ENCODE results near the gene ARL14EPL. TPM values are rescaled to one million over a fixed set of nuclear protein-coding genes. Genes with fewer than 3 reads are reported as not detected.

ARL14EPL gene
- total RNA-seq, 4 donors from 2014 or later, result not detected

GRCh38 chr5:116037236-116037822 is 5.1 kb downstream of the ARL14EPL start:
- TF ChIP-seq POLR2A (IDR thresholded peaks at IDR 0.05), result no peak
- no peak for TF ChIP-seq CTCF (IDR thresholded peaks at IDR 0.05)
- 60 to 68% methylated on average over 3 of the region's 3 CpGs for WGBS, 2 donors
- intact Hi-C loops (cut with DNase I; ENCODE audit: low total_unique reads), result no loop called here
- H3K4me3 ChIP-seq (ENCODE audit: low read depth, poor library complexity, severe bottlenecking), result no peak overlapping the region
- no peak for DNase-seq (ENCODE audit: low spot score in 2 of 2)

- TF ChIP-seq CTCF (IDR thresholded peaks at IDR 0.05), result no peak
- TF ChIP-seq POLR2A (IDR thresholded peaks at IDR 0.05), result no peak
- no peak overlapping the region for H3K4me3 ChIP-seq (ENCODE audit: low read depth, poor library complexity, severe bottlenecking)
- 71 to 77% methylated on average over 3 of the region's 3 CpGs for WGBS, 2 donors
- no peak for DNase-seq (ENCODE audit: low spot score in 2 of 2)
- intact Hi-C loops (cut with DNase I; ENCODE audit: low total_unique reads), result no loop called here
Observed at GRCh38 chr5:116038817-116039216, 6.5 kb downstream of the ARL14EPL start.

GRCh38 chr5:116042375-116042774 is 10.1 kb downstream of the ARL14EPL start:
- DNase-seq (ENCODE audit: low spot score in 2 of 2), result no peak
- no peak for TF ChIP-seq CTCF (IDR thresholded peaks at IDR 0.05)
- TF ChIP-seq POLR2A (IDR thresholded peaks at IDR 0.05), result no peak
- H3K4me3 ChIP-seq (ENCODE audit: low read depth, poor library complexity, severe bottlenecking), result no peak overlapping the region
- intact Hi-C loops (cut with DNase I; ENCODE audit: low total_unique reads), result loop anchor here (10.0 kb wide), 1 partner anchor 158 kb away; no protein-coding TSS in a partner anchor

- TF ChIP-seq POLR2A (IDR thresholded peaks at IDR 0.05) (no peak), CTCF (IDR thresholded peaks at IDR 0.05) (no peak)
Observed at GRCh38 chr5:116044073-116044472, 11.8 kb downstream of the ARL14EPL start.

GRCh38 chr5:116045821-116046220 is 13.5 kb downstream of the ARL14EPL start:
- intact Hi-C loops (cut with DNase I; ENCODE audit: low total_unique reads), result loop anchor here (10.0 kb wide), 1 partner anchor 161 kb away; no protein-coding TSS in a partner anchor
- 72 to 88% methylated on average over 2 of the region's 2 CpGs for WGBS, 2 donors
- no peak for DNase-seq (ENCODE audit: low spot score in 2 of 2)
- no peak for TF ChIP-seq CTCF (IDR thresholded peaks at IDR 0.05)
- no peak for TF ChIP-seq POLR2A (IDR thresholded peaks at IDR 0.05)
- no peak overlapping the region for H3K4me3 ChIP-seq (ENCODE audit: low read depth, poor library complexity, severe bottlenecking)

More at GRCh38 chr5:116044073-116044472, 11.8 kb downstream of the ARL14EPL start:
- intact Hi-C loops (cut with DNase I; ENCODE audit: low total_unique reads), result loop anchor here (10.0 kb wide), 1 partner anchor 159 kb away; no protein-coding TSS in a partner anchor
- DNase-seq (ENCODE audit: low spot score in 2 of 2), result no peak
- no peak overlapping the region for H3K4me3 ChIP-seq (ENCODE audit: low read depth, poor library complexity, severe bottlenecking)
- WGBS, 2 donors, result 66 to 67% methylated on average over 3 of the region's 3 CpGs

GRCh38 chr5:116046261-116046660 is 14.0 kb downstream of the ARL14EPL start:
- intact Hi-C loops (cut with DNase I; ENCODE audit: low total_unique reads), result loop anchor here (10.0 kb wide), 1 partner anchor 161 kb away; no protein-coding TSS in a partner anchor
- no peak for DNase-seq (ENCODE audit: low spot score in 2 of 2)
- 74 to 87% methylated on average over 3 of the region's 3 CpGs for WGBS, 2 donors
- no peak overlapping the region for H3K4me3 ChIP-seq (ENCODE audit: low read depth, poor library complexity, severe bottlenecking)
- TF ChIP-seq POLR2A (IDR thresholded peaks at IDR 0.05) (no peak), CTCF (IDR thresholded peaks at IDR 0.05) (no peak)

Measured in lower leg skin (tissue), 4 donors.